HepG2 (cell line): ENCODE results near the gene LHX1. TPM values are rescaled to one million over a fixed set of nuclear protein-coding genes. Genes with fewer than 3 reads are reported as not detected.

Source experiments
- MIXL1 ChIP-seq: IDR thresholded peaks from 2 replicates; pipeline ENCODE4 v1.6.1; 2016
- NFAT5 ChIP-seq: sonication (generic); formaldehyde crosslinking; IDR thresholded peaks from 2 replicates; pipeline ENCODE4 v1.4.0; 2020; ENCODE audit warnings: missing genetic modification reagents
- NPAS2 ChIP-seq: sonication (generic); formaldehyde crosslinking; IDR thresholded peaks from 2 replicates; pipeline ENCODE4 v1.8.0; 2022; ENCODE audit warnings: mild to moderate bottlenecking, missing genetic modification reagents, borderline replicate concordance
- PPARG ChIP-seq: conservative IDR thresholded peaks from 2 replicates; pipeline ENCODE4 v1.6.1; 2016; ENCODE audit warnings: missing biosample characterization, missing genetic modification reagents
- ZNF264 ChIP-seq: sonication (generic); formaldehyde crosslinking; IDR thresholded peaks from 2 replicates; pipeline ENCODE4 v1.4.0; 2020; ENCODE audit warnings: missing genetic modification reagents
- ZNF597 ChIP-seq: sonication (generic); formaldehyde crosslinking; IDR thresholded peaks from 2 replicates; pipeline ENCODE4 v1.5.0; 2020; ENCODE audit warnings: missing genetic modification reagents
- polyA plus RNA-seq, 8 experiments: library from polyadenylated mRNA; depleted of rRNA in 3 of 8; stranded (reverse) in 7 of 8; unstranded in 1 of 8; fragments of >200 nt; fragmentation: Illumina TruSeq in 4 of 8; extraction: Trizol in 4 of 8; gene quantifications; 2 replicates each; pipeline versions ENCODE4 v1.2.1 to v1.2.3, GENCODE V29; 2011 to 2016; ENCODE audit warnings: low read depth in 4 of 8, missing spikeins in 1 of 8, mixed read lengths in 1 of 8; ENCODE audit not compliant: insufficient read depth in 1 of 8
- total RNA-seq, 5 experiments: library from RNA; depleted of rRNA; stranded (reverse); fragments of >200 nt; fragmentation: Illumina TruSeq; extraction: Trizol; gene quantifications; 2 replicates each; pipeline ENCODE4 v1.2.3, GENCODE V29; 2016; ENCODE audit warnings: low read depth in 1 of 5
- TF ChIP-seq, protein P1 (sequence below): sonication (generic); formaldehyde crosslinking; IDR thresholded peaks from 2 replicates; pipeline ENCODE4 v1.5.0; 2020; ENCODE audit warnings: mild to moderate bottlenecking, missing genetic modification reagents
- TF ChIP-seq, protein P2 (sequence below): sonication (generic); formaldehyde crosslinking; IDR thresholded peaks from 2 replicates; pipeline ENCODE4 v1.4.0; 2020; ENCODE audit warnings: missing genetic modification reagents
- TF ChIP-seq, protein P3 (sequence below): sonication (generic); formaldehyde crosslinking; IDR thresholded peaks from 2 replicates; pipeline ENCODE4 v1.4.0; 2020; ENCODE audit warnings: missing genetic modification reagents, mild to moderate bottlenecking, borderline replicate concordance
- TF ChIP-seq, protein P4 (sequence below): sonication (generic); formaldehyde crosslinking; IDR thresholded peaks from 2 replicates; pipeline ENCODE4 v1.4.0; 2020; ENCODE audit warnings: low read depth, missing genetic modification reagents

Gene LHX1
- total and polyA plus RNA-seq, 2 of the 13 experiments (the other 11 are each of a cell fraction or from before 2014, with no cell fraction given): not detected

- TF ChIP-seq, protein P1, sequence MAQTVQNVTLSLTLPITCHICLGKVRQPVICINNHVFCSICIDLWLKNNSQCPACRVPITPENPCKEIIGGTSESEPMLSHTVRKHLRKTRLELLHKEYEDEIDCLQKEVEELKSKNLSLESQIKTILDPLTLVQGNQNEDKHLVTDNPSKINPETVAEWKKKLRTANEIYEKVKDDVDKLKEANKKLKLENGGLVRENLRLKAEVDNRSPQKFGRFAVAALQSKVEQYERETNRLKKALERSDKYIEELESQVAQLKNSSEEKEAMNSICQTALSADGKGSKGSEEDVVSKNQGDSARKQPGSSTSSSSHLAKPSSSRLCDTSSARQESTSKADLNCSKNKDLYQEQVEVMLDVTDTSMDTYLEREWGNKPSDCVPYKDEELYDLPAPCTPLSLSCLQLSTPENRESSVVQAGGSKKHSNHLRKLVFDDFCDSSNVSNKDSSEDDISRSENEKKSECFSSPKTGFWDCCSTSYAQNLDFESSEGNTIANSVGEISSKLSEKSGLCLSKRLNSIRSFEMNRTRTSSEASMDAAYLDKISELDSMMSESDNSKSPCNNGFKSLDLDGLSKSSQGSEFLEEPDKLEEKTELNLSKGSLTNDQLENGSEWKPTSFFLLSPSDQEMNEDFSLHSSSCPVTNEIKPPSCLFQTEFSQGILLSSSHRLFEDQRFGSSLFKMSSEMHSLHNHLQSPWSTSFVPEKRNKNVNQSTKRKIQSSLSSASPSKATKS (CRISPR knock-in tag): peak; percentile 99
- peak; percentile 96 for TF ChIP-seq ZNF264 (CRISPR knock-in tag)
- no peak for TF ChIP-seq ZNF597 (CRISPR knock-in tag)
- TF ChIP-seq, protein P2, sequence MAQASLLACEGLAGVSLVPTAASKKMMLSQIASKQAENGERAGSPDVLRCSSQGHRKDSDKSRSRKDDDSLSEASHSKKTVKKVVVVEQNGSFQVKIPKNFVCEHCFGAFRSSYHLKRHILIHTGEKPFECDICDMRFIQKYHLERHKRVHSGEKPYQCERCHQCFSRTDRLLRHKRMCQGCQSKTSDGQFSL: peak; percentile 75; the same call in 1 of the 2 replicates
- TF ChIP-seq MIXL1 (CRISPR knock-in tag): peak; percentile 46
- TF ChIP-seq NFAT5 (CRISPR knock-in tag): peak; percentile 99
- TF ChIP-seq PPARG (CRISPR knock-in tag): peak; percentile 65; the same call in 1 of the 2 replicates
- TF ChIP-seq, protein P3, sequence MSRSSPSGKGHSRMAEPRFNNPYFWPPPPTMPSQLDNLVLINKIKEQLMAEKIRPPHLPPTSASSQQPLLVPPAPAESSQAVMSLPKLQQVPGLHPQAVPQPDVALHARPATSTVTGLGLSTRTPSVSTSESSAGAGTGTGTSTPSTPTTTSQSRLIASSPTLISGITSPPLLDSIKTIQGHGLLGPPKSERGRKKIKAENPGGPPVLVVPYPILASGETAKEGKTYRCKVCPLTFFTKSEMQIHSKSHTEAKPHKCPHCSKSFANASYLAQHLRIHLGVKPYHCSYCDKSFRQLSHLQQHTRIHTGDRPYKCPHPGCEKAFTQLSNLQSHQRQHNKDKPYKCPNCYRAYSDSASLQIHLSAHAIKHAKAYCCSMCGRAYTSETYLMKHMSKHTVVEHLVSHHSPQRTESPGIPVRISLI: peak; percentile 77; the same call in 1 of the 2 replicates
- TF ChIP-seq NPAS2 (CRISPR knock-in tag): no peak
- TF ChIP-seq, protein P4, sequence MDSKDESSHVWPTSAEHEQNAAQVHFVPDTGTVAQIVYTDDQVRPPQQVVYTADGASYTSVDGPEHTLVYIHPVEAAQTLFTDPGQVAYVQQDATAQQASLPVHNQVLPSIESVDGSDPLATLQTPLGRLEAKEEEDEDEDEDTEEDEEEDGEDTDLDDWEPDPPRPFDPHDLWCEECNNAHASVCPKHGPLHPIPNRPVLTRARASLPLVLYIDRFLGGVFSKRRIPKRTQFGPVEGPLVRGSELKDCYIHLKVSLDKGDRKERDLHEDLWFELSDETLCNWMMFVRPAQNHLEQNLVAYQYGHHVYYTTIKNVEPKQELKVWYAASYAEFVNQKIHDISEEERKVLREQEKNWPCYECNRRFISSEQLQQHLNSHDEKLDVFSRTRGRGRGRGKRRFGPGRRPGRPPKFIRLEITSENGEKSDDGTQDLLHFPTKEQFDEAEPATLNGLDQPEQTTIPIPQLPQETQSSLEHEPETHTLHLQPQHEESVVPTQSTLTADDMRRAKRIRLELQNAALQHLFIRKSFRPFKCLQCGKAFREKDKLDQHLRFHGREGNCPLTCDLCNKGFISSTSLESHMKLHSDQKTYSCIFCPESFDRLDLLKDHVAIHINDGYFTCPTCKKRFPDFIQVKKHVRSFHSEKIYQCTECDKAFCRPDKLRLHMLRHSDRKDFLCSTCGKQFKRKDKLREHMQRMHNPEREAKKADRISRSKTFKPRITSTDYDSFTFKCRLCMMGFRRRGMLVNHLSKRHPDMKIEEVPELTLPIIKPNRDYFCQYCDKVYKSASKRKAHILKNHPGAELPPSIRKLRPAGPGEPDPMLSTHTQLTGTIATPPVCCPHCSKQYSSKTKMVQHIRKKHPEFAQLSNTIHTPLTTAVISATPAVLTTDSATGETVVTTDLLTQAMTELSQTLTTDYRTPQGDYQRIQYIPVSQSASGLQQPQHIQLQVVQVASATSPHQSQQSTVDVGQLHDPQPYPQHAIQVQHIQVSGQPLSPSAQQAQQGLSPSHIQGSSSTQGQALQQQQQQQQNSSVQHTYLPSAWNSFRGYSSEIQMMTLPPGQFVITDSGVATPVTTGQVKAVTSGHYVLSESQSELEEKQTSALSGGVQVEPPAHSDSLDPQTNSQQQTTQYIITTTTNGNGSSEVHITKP (CRISPR knock-in tag): no peak
Observed at GRCh38 chr17:36948717-36949460, 11.6 kb downstream of the LHX1 start, which contains the start of gene AATF (continued).
